ENCODE measurements around the gene IRAK2. TPM values are rescaled to one million over a fixed set of nuclear protein-coding genes. Genes with fewer than 3 reads are reported as not detected.
"Not testable (repeated sequence)": the region's sequence is repeated elsewhere in the genome, so short reads cannot be mapped to it uniquely, and the experiment has no call there.

Gene IRAK2
- total RNA-seq, 2 experiments from 2014 or later, result 1.4 TPM

- no peak for TF ChIP-seq EZH2phosphoT487 (IDR thresholded peaks at IDR 0.05; ENCODE audit: borderline replicate concordance, low read depth, low read length)
- TF ChIP-seq CTCF (conservative IDR thresholded peaks at IDR 0.05; ENCODE audit: low read length), result no peak
- peaks cover 52% of the 10 kb centered on the region for H3K36me3 ChIP-seq (ENCODE audit: insufficient read depth, low read length)
- no peak overlapping the region for H3K4me3 ChIP-seq (ENCODE audit: low read depth, low read length, poor library complexity, severe bottlenecking)
- intact Hi-C loops (cut with micrococcal nuclease; ENCODE audit: unreplicated experiment), result no loop called here
- H2AFZ ChIP-seq (ENCODE audit: low read length), result no peak overlapping the region
- no peaks in the 10 kb centered on the region for H4K20me1 ChIP-seq (ENCODE audit: insufficient read depth, low read length)
- H3K4me2 ChIP-seq (ENCODE audit: low read length), result no peak overlapping the region
- H3K79me2 ChIP-seq (ENCODE audit: insufficient read depth, low read depth, low read length), result peaks cover 3% of the 10 kb centered on the region; the same call in 1 of the 2 replicates
- no peaks in the 10 kb centered on the region for H3K4me1 ChIP-seq (ENCODE audit: insufficient read depth, low read length, poor library complexity, severe bottlenecking)
- ChIA-PET POLR2A (no interaction called here), CTCF (ENCODE audit: unreplicated experiment) (no interaction called here)
- H3K9me2 ChIP-seq (ENCODE audit: insufficient read depth, low read length), result no peaks in the 10 kb centered on the region
- DNase-seq (ENCODE audit: low spot score), result no peak
- no peaks in the 10 kb centered on the region for H3K9me3 ChIP-seq (ENCODE audit: low read length)
- H3K27ac ChIP-seq (ENCODE audit: low read depth, low read length, poor library complexity, severe bottlenecking), result no peak overlapping the region
- BruUV-seq (replicated peaks), result no TSS peak
Observed at GRCh38 chr3:10155123-10155472, 9.6 kb upstream of the IRAK2 start.

DNA sequence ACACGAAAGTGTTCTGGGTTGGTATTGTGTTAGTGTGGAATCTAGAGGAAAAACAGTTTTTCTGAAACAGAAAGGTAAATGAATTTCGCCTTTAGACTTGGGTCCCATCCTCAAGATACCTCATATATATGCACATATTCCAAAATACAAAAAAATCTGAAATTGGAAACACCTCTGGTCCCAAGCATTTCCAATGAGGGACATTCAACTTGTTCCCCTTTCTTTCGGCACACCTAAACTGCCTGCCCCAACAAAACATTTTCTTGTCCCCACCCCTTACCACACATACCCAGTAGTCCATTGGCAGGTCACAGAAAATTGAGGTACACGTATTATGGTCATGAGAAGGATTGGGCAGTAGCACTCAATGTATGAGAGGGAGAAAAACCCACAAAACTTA lies 9.1 kb upstream of the IRAK2 start:
- CTCF ChIA-PET (ENCODE audit: unreplicated experiment), result no interaction called here

GRCh38 chr3:10157031-10157430 lies 7.7 kb upstream of the IRAK2 start:
- Histone ChIP-seq H3K4me1 (ENCODE audit: insufficient read depth, low read length, poor library complexity, severe bottlenecking) (no peaks in the 10 kb centered on the region), H3K27ac (ENCODE audit: low read depth, low read length, poor library complexity, severe bottlenecking) (no peak overlapping the region), H2AFZ (ENCODE audit: low read length) (no peak overlapping the region), H3K9me2 (ENCODE audit: insufficient read depth, low read length) (no peaks in the 10 kb centered on the region), H3K4me2 (ENCODE audit: low read length) (no peak overlapping the region), H4K20me1 (ENCODE audit: insufficient read depth, low read length) (no peaks in the 10 kb centered on the region), H3K36me3 (ENCODE audit: insufficient read depth, low read length) (peaks cover 33% of the 10 kb centered on the region), H3K4me3 (ENCODE audit: low read depth, low read length, poor library complexity, severe bottlenecking) (no peak overlapping the region), H3K9me3 (ENCODE audit: low read length) (no peaks in the 10 kb centered on the region), H3K79me2 (ENCODE audit: insufficient read depth, low read depth, low read length) (no peaks in the 10 kb centered on the region)
- TF ChIP-seq EZH2phosphoT487 (IDR thresholded peaks at IDR 0.05; ENCODE audit: borderline replicate concordance, low read depth, low read length) (no peak), CTCF (conservative IDR thresholded peaks at IDR 0.05; ENCODE audit: low read length) (no peak)
- POLR2A ChIA-PET, result no interaction called here
- CTCF ChIA-PET (ENCODE audit: unreplicated experiment), result no interaction called here
- no peak for DNase-seq (ENCODE audit: low spot score)
- no TSS peak for BruUV-seq (replicated peaks)
- intact Hi-C loops (cut with micrococcal nuclease; ENCODE audit: unreplicated experiment), result no loop called here

More for the DNA sequence above, 9.1 kb upstream of the IRAK2 start:
- peaks cover 47% of the 10 kb centered on the region for H3K36me3 ChIP-seq (ENCODE audit: insufficient read depth, low read length)
- H3K9me3 ChIP-seq (ENCODE audit: low read length), result no peaks in the 10 kb centered on the region
- H4K20me1 ChIP-seq (ENCODE audit: insufficient read depth, low read length), result no peaks in the 10 kb centered on the region
- no peak for DNase-seq (ENCODE audit: low spot score)
- no peaks in the 10 kb centered on the region for H3K9me2 ChIP-seq (ENCODE audit: insufficient read depth, low read length)
- H3K79me2 ChIP-seq (ENCODE audit: insufficient read depth, low read depth, low read length), result peaks cover 3% of the 10 kb centered on the region; the same call in 1 of the 2 replicates
- intact Hi-C loops (cut with micrococcal nuclease; ENCODE audit: unreplicated experiment), result no loop called here
- no peak overlapping the region for H3K27ac ChIP-seq (ENCODE audit: low read depth, low read length, poor library complexity, severe bottlenecking)
- no peak overlapping the region for H3K4me3 ChIP-seq (ENCODE audit: low read depth, low read length, poor library complexity, severe bottlenecking)
- TF ChIP-seq CTCF (conservative IDR thresholded peaks at IDR 0.05; ENCODE audit: low read length) (no peak), EZH2phosphoT487 (IDR thresholded peaks at IDR 0.05; ENCODE audit: borderline replicate concordance, low read depth, low read length) (no peak)
- no peaks in the 10 kb centered on the region for H3K4me1 ChIP-seq (ENCODE audit: insufficient read depth, low read length, poor library complexity, severe bottlenecking)
- H3K4me2 ChIP-seq (ENCODE audit: low read length), result no peak overlapping the region
- BruUV-seq (replicated peaks), result no TSS peak
- POLR2A ChIA-PET, result no interaction called here
- H2AFZ ChIP-seq (ENCODE audit: low read length), result no peak overlapping the region

DNA sequence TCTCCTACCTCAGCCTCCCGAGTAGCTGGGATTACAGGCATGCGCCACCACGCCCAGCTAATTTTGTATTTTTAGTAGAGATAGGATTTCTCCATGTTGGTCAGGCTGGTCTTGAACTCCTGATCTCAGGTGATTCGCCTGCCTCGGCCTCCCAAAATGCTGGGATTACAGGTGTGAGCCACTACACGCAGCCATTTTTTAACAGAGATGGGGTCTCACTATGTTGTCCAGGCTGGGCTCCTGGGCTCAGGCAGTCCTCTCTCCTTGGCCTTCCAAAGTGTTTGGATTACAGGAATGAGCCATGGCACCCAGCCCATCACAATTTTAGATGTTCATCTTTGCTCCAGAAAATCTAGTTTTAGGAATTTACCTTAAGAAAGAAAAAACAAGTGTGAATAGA lies 6.2 kb upstream of the IRAK2 start:
- intact Hi-C loops (cut with micrococcal nuclease; ENCODE audit: unreplicated experiment); H2AFZ ChIP-seq (ENCODE audit: low read length); H3K9me3 ChIP-seq (ENCODE audit: low read length); BruUV-seq (replicated peaks); H3K4me1 ChIP-seq (ENCODE audit: insufficient read depth, low read length, poor library complexity, severe bottlenecking); DNase-seq (ENCODE audit: low spot score); H3K79me2 ChIP-seq (ENCODE audit: insufficient read depth, low read depth, low read length); H3K4me2 ChIP-seq (ENCODE audit: low read length); H3K4me3 ChIP-seq (ENCODE audit: low read depth, low read length, poor library complexity, severe bottlenecking); H4K20me1 ChIP-seq (ENCODE audit: insufficient read depth, low read length); H3K27ac ChIP-seq (ENCODE audit: low read depth, low read length, poor library complexity, severe bottlenecking); CTCF ChIA-PET (ENCODE audit: unreplicated experiment); H3K9me2 ChIP-seq (ENCODE audit: insufficient read depth, low read length): not testable (repeated sequence)
- POLR2A ChIA-PET, result interaction anchor here (0.6 kb wide), 1 partner anchor 41 kb away, joined by 3 read pairs; no protein-coding TSS in a partner anchor
- H3K36me3 ChIP-seq (ENCODE audit: insufficient read depth, low read length), result peaks cover 18% of the 10 kb centered on the region

All from OCI-LY7 (cell line).